ENCODE data around the gene OSCAR.

Gene OSCAR

GRCh38 chr19:54081032-54081431, 19.6 kb downstream of the OSCAR start, which contains the start of gene TARM1:
TSS of gene TARM1 (minus strand) at chr19:54081365. CDS start at chr19:54081340, 25 bp downstream.
- no peak for TF ChIP-seq POLR2AphosphoS5 (IDR thresholded peaks at IDR 0.05; ENCODE audit: low read depth, low read length)
- no peak for TF ChIP-seq REST (IDR thresholded peaks at IDR 0.05; ENCODE audit: insufficient read depth in 1 of 2, low read depth in 2 of 2, low read length in 2 of 2)
- no peak for TF ChIP-seq TAF1 (IDR thresholded peaks at IDR 0.05; ENCODE audit: borderline replicate concordance, insufficient read depth, low read length)
- TF ChIP-seq FOXP2 (optimal IDR thresholded peaks at IDR 0.05; ENCODE audit: borderline replicate concordance, extremely low read depth, extremely low read length, insufficient read depth), result no peak
- no peak for TF ChIP-seq SIN3A (IDR thresholded peaks at IDR 0.05; ENCODE audit: borderline replicate concordance, insufficient read depth, low read length)

- TF ChIP-seq TAF1 (IDR thresholded peaks at IDR 0.05; ENCODE audit: borderline replicate concordance, insufficient read depth, low read length) (no peak), FOXP2 (optimal IDR thresholded peaks at IDR 0.05; ENCODE audit: borderline replicate concordance, extremely low read depth, extremely low read length, insufficient read depth) (no peak), POLR2AphosphoS5 (IDR thresholded peaks at IDR 0.05; ENCODE audit: low read depth, low read length) (no peak), SIN3A (IDR thresholded peaks at IDR 0.05; ENCODE audit: borderline replicate concordance, insufficient read depth, low read length) (no peak)
Observed at GRCh38 chr19:54077334-54077733, 23.3 kb downstream of the OSCAR start.

- no peak for TF ChIP-seq FOXP2 (optimal IDR thresholded peaks at IDR 0.05; ENCODE audit: borderline replicate concordance, extremely low read depth, extremely low read length, insufficient read depth)
- TF ChIP-seq TAF1 (IDR thresholded peaks at IDR 0.05; ENCODE audit: borderline replicate concordance, insufficient read depth, low read length), result no peak
- no peak for TF ChIP-seq REST (IDR thresholded peaks at IDR 0.05; ENCODE audit: insufficient read depth in 1 of 2, low read depth in 2 of 2, low read length in 2 of 2)
- TF ChIP-seq SIN3A (IDR thresholded peaks at IDR 0.05; ENCODE audit: borderline replicate concordance, insufficient read depth, low read length), result no peak
- TF ChIP-seq POLR2AphosphoS5 (IDR thresholded peaks at IDR 0.05; ENCODE audit: low read depth, low read length), result no peak
Observed at GRCh38 chr19:54074851-54075250, 25.8 kb downstream of the OSCAR start.

- no peak for TF ChIP-seq FOXP2 (optimal IDR thresholded peaks at IDR 0.05; ENCODE audit: borderline replicate concordance, extremely low read depth, extremely low read length, insufficient read depth)
- no peak for TF ChIP-seq REST (IDR thresholded peaks at IDR 0.05; ENCODE audit: insufficient read depth in 1 of 2, low read depth in 2 of 2, low read length in 2 of 2)
- no peak for TF ChIP-seq SIN3A (IDR thresholded peaks at IDR 0.05; ENCODE audit: borderline replicate concordance, insufficient read depth, low read length)
- TF ChIP-seq POLR2AphosphoS5 (IDR thresholded peaks at IDR 0.05; ENCODE audit: low read depth, low read length), result no peak
- no peak for TF ChIP-seq TAF1 (IDR thresholded peaks at IDR 0.05; ENCODE audit: borderline replicate concordance, insufficient read depth, low read length)
Observed at GRCh38 chr19:54073829-54074228, 26.8 kb downstream of the OSCAR start.

GRCh38 chr19:54069470-54069869, 31.1 kb downstream of the OSCAR start:
- TF ChIP-seq REST (IDR thresholded peaks at IDR 0.05; ENCODE audit: insufficient read depth in 1 of 2, low read depth in 2 of 2, low read length in 2 of 2) (no peak), POLR2AphosphoS5 (IDR thresholded peaks at IDR 0.05; ENCODE audit: low read depth, low read length) (no peak), TAF1 (IDR thresholded peaks at IDR 0.05; ENCODE audit: borderline replicate concordance, insufficient read depth, low read length) (no peak), FOXP2 (optimal IDR thresholded peaks at IDR 0.05; ENCODE audit: borderline replicate concordance, extremely low read depth, extremely low read length, insufficient read depth) (no peak), SIN3A (IDR thresholded peaks at IDR 0.05; ENCODE audit: borderline replicate concordance, insufficient read depth, low read length) (no peak)
